GM23338 (cell line): ENCODE results near the gene TMEM213. TPM values are rescaled to one million over a fixed set of nuclear protein-coding genes. Genes with fewer than 3 reads are reported as not detected.

Experiments used
- ATAC-seq: fragments of 200-7000 bp; cut with Tn5 transposase; 3 replicates; pipeline ENCODE4 v1.9.1; 2020
- DNase-seq: peaks from one replicate; pipeline ENCODE4 v3.0.0-alpha.2; 2015; ENCODE audit warnings: low spot score
- H2AFZ ChIP-seq: fragments of 200-600 bp; sonication (generic); 2 replicates; pipeline ENCODE4 v1.8.0; 2016; ENCODE audit warnings: antibody characterized with exemption, mild to moderate bottlenecking, moderate library complexity
- H3F3A ChIP-seq: fragments of 200-600 bp; sonication (generic); replicated peaks from 2 replicates; pipeline ENCODE4 v1.8.0; 2017; ENCODE audit warnings: antibody characterized with exemption, mixed run types, low read depth
- H3K27ac ChIP-seq: fragments of 200-600 bp; sonication (generic); 2 replicates; pipeline ENCODE4 v1.6.1; 2016; ENCODE audit warnings: low read depth
- H3K27me3 ChIP-seq: fragments of 200-600 bp; sonication (generic); 2 replicates; pipeline ENCODE4 v1.8.0; 2016; ENCODE audit warnings: mild to moderate bottlenecking, mixed run types, moderate library complexity; ENCODE audit not compliant: insufficient read depth
- H3K36me3 ChIP-seq: fragments of 200-600 bp; sonication (generic); 2 replicates; pipeline ENCODE4 v1.8.0; 2016; ENCODE audit warnings: mild to moderate bottlenecking; ENCODE audit not compliant: insufficient read depth
- H3K4me1 ChIP-seq: fragments of 200-600 bp; sonication (generic); 2 replicates; pipeline ENCODE4 v1.8.0; 2016; ENCODE audit warnings: mild to moderate bottlenecking, moderate library complexity; ENCODE audit not compliant: insufficient read depth
- H3K4me2 ChIP-seq: fragments of 200-600 bp; sonication (generic); 2 replicates; pipeline ENCODE4 v1.7.1; 2017; ENCODE audit warnings: mixed run types
- H3K4me3 ChIP-seq: fragments of 200-600 bp; sonication (generic); 2 replicates; pipeline ENCODE4 v1.6.1; 2016; ENCODE audit warnings: mixed run types
- H3K79me2 ChIP-seq: fragments of 200-600 bp; sonication (generic); replicated peaks from 2 replicates; pipeline ENCODE4 v1.8.0; 2017; ENCODE audit warnings: mild to moderate bottlenecking; ENCODE audit not compliant: insufficient read depth
- H3K9me2 ChIP-seq: fragments of 200-600 bp; sonication (generic); 2 replicates; pipeline ENCODE4 v1.8.0; 2017; ENCODE audit not compliant: insufficient read depth
- H4K20me1 ChIP-seq: fragments of 200-600 bp; sonication (generic); replicated peaks from 2 replicates; pipeline ENCODE4 v1.8.0; 2017; ENCODE audit warnings: mild to moderate bottlenecking; ENCODE audit not compliant: insufficient read depth
- H3K27ac Mint-ChIP-seq: 2 replicates; pipeline ENCODE4 v1.8.0; 2020; ENCODE audit warnings: inconsistent platforms, mild to moderate bottlenecking, moderate library complexity, mixed read lengths
- H3K27me3 Mint-ChIP-seq: 3 replicates; pipeline ENCODE4 v1.8.0; 2022; ENCODE audit warnings: low read depth, mild to moderate bottlenecking, moderate library complexity, mixed read lengths, inconsistent platforms; ENCODE audit not compliant: insufficient read depth, poor library complexity
- H3K36me3 Mint-ChIP-seq: 3 replicates; pipeline ENCODE4 v1.8.0; 2021; ENCODE audit warnings: low read depth, mild to moderate bottlenecking, inconsistent platforms, moderate library complexity, mixed read lengths
- H3K4me1 Mint-ChIP-seq: 3 replicates; pipeline ENCODE4 v1.8.0; 2020; ENCODE audit warnings: mild to moderate bottlenecking, inconsistent platforms, mixed read lengths
- H3K4me3 Mint-ChIP-seq: 3 replicates; pipeline ENCODE4 v1.8.0; 2021; ENCODE audit warnings: moderate library complexity, mild to moderate bottlenecking, inconsistent platforms, mixed read lengths
- H3K9me3 Mint-ChIP-seq: 3 replicates; pipeline ENCODE4 v1.8.0; 2020; ENCODE audit warnings: moderate library complexity, mild to moderate bottlenecking, inconsistent platforms, mixed read lengths
- CREB1 ChIP-seq: fragments of 250-450 bp; sonication (Bioruptor Pico); IDR thresholded peaks from 2 replicates; pipeline ENCODE4 v1.5.0; 2020; ENCODE audit warnings: low read depth, mild to moderate bottlenecking, moderate library complexity
- CTCF ChIP-seq, 2 experiments: fragments of 200-600 bp in 1 of 2; sonication (generic) in 1 of 2; conservative IDR thresholded peaks; 2 replicates each; pipeline versions ENCODE4 v1.5.1 to v1.6.1; 2016 to 2017; ENCODE audit warnings: antibody characterized with exemption in 2 of 2, low read depth in 2 of 2, mild to moderate bottlenecking in 2 of 2, moderate library complexity in 1 of 2
- ETS1 ChIP-seq: IDR thresholded peaks from 2 replicates; pipeline ENCODE4 v1.6.1; 2016; ENCODE audit warnings: antibody characterized with exemption
- EZH2 ChIP-seq: fragments of 200-600 bp; sonication (generic); IDR thresholded peaks from one replicate; pipeline ENCODE4 v1.8.0; 2017; ENCODE audit warnings: antibody characterized with exemption, mild to moderate bottlenecking, low read depth; ENCODE audit not compliant: unreplicated experiment
- EZH2phosphoT487 ChIP-seq: fragments of 200-600 bp; sonication (generic); IDR thresholded peaks from one replicate; pipeline ENCODE4 v1.8.1; 2018; ENCODE audit warnings: antibody characterized with exemption; ENCODE audit not compliant: unreplicated experiment
- JUNB ChIP-seq: IDR thresholded peaks from one replicate; pipeline ENCODE4 v1.6.1; 2016; ENCODE audit warnings: antibody characterized with exemption; ENCODE audit not compliant: unreplicated experiment
- NANOG ChIP-seq: IDR thresholded peaks from 2 replicates; pipeline ENCODE4 v1.6.1; 2016; ENCODE audit warnings: antibody characterized with exemption, borderline replicate concordance
- POLR2AphosphoS5 ChIP-seq: IDR thresholded peaks from 2 replicates; pipeline ENCODE4 v1.6.1; 2016; ENCODE audit warnings: antibody characterized with exemption, low read depth
- ZNF114 ChIP-seq: fragments of 250-450 bp; sonication (Bioruptor Pico); IDR thresholded peaks from 2 replicates; pipeline ENCODE4 v1.5.0; 2020; ENCODE audit warnings: mild to moderate bottlenecking, moderate library complexity
- ZNF331 ChIP-seq: fragments of 250-450 bp; sonication (Bioruptor Pico); IDR thresholded peaks from 2 replicates; pipeline ENCODE4 v1.5.0; 2020; ENCODE audit warnings: low read depth, mild to moderate bottlenecking, moderate library complexity
- ZNF462 ChIP-seq: fragments of 250-450 bp; sonication (Bioruptor Pico); IDR thresholded peaks from 2 replicates; pipeline ENCODE4 v1.5.0; 2020; ENCODE audit warnings: mild to moderate bottlenecking, moderate library complexity
- polyA plus RNA-seq: library from polyadenylated mRNA; unstranded; fragments of >200 nt; fragmentation: Nextera tagmentation; extraction: Ambion mirVana; gene quantifications from 2 replicates; pipeline ENCODE4 v1.2.1, GENCODE V29; 2016
- total RNA-seq: library from RNA; depleted of rRNA; stranded (reverse); fragments of >200 nt; shearing (Covaris generic); gene quantifications from 2 replicates; pipeline ENCODE4 v1.2.3, GENCODE V29; 2014

Gene TMEM213
- total and polyA plus RNA-seq, 2 experiments from 2014 or later, result 0.89 TPM; not detected in 1

- H3K4me1 ChIP-seq, result no peaks in the 10 kb centered on the region
- no peaks in the 10 kb centered on the region for H3K27me3 ChIP-seq
- Mint-ChIP-seq H3K9me3 (no peaks in the 10 kb centered on the region), H3K4me3 (no peak overlapping the region), H3K27ac (peak overlapping the region; percentile 17; the same call in 1 of the 2 replicates), H3K27me3 (peaks cover 4% of the 10 kb centered on the region), H3K36me3 (peaks cover 47% of the 10 kb centered on the region), H3K4me1 (no peaks in the 10 kb centered on the region; the same call in 2 of the 3 replicates)
- H3K79me2 ChIP-seq, result no peaks in the 10 kb centered on the region
- no peak for ATAC-seq
- no peaks in the 10 kb centered on the region; the same call in 1 of the 2 replicates for H3K36me3 ChIP-seq
- TF ChIP-seq JUNB, result no peak
- TF ChIP-seq CTCF (conservative IDR thresholded peaks at IDR 0.05; ENCODE audit: low read depth in 2 of 2), result no peak
- no peak for TF ChIP-seq CREB1 (CRISPR knock-in tag)
- TF ChIP-seq ZNF462 (CRISPR knock-in tag), result no peak
- no peak for TF ChIP-seq ETS1
- TF ChIP-seq ZNF331 (CRISPR knock-in tag), result no peak
- TF ChIP-seq EZH2phosphoT487, result no peak
- TF ChIP-seq NANOG, result no peak
- no peak for TF ChIP-seq POLR2AphosphoS5
- no peak for TF ChIP-seq EZH2
- no peak for TF ChIP-seq ZNF114 (CRISPR knock-in tag)
- no peaks in the 10 kb centered on the region for H3F3A ChIP-seq
- H3K4me3 ChIP-seq, result no peak overlapping the region
- H3K27ac ChIP-seq, result no peak overlapping the region
- H4K20me1 ChIP-seq, result no peaks in the 10 kb centered on the region
- no peak for DNase-seq
- H3K9me2 ChIP-seq, result no peaks in the 10 kb centered on the region
- H2AFZ ChIP-seq, result no peak overlapping the region
- H3K4me2 ChIP-seq, result no peak overlapping the region
Observed at GRCh38 chr7:138868711-138869110, 70.9 kb downstream of the TMEM213 start.
